Activated CD4-positive, alpha-beta T cell treated with anti-CD3 and anti-CD28 coated beads for 36 hours (primary cell): ENCODE data around the gene SRSF12. TPM values are rescaled to one million over a fixed set of nuclear protein-coding genes. Genes with fewer than 3 reads are reported as not detected.
A peak's percentile ranks its signal among the peaks of the same experiment; 100 is the strongest.

Source experiments
- ATAC-seq: fragments of 200-7000 bp; cut with Tn5 transposase; one replicate; pipeline ENCODE4 v1.10.0; 2021; ENCODE audit warnings: mild to moderate bottlenecking, moderate library complexity
- CTCF ChIA-PET: fragments of 350-600 bp; sonication (Branson Sonifier 250); formaldehyde crosslinking; loops from one replicate; lab custom pipeline; 2021; ENCODE audit warnings: antibody characterized with exemption; lab: Charles Lee
- POLR2A ChIA-PET: fragments of 350-600 bp; sonication (Branson Sonifier 250); formaldehyde crosslinking; loops from one replicate; lab custom pipeline; 2021; ENCODE audit warnings: antibody characterized with exemption, inconsistent platforms; lab: Charles Lee
- DNase-seq: peaks from one replicate; pipeline ENCODE4 v3.0.0-alpha.2; 2020
- H3K27ac Mint-ChIP-seq: one replicate; pipeline ENCODE4 v1.8.0; 2021; ENCODE audit warnings: mixed read lengths
- H3K27me3 Mint-ChIP-seq: one replicate; pipeline ENCODE4 v1.8.0; 2021; ENCODE audit warnings: mixed read lengths
- H3K36me3 Mint-ChIP-seq: one replicate; pipeline ENCODE4 v1.8.0; 2021; ENCODE audit warnings: low read depth, mixed read lengths
- H3K4me1 Mint-ChIP-seq: one replicate; pipeline ENCODE4 v1.8.0; 2021; ENCODE audit warnings: mixed read lengths
- H3K4me3 Mint-ChIP-seq: one replicate; pipeline ENCODE4 v1.8.0; 2021; ENCODE audit warnings: mild to moderate bottlenecking, moderate library complexity, mixed read lengths
- H3K9me3 Mint-ChIP-seq: one replicate; pipeline ENCODE4 v1.8.0; 2021; ENCODE audit warnings: low read depth, mixed read lengths
- intact Hi-C, 2 experiments: fragments of 100-400 bp; cut with DNase I in 1 of 2; cut with micrococcal nuclease in 1 of 2; formaldehyde crosslinking; loops; one replicate each; pipeline versions ENCODE4 v1.14.2 to v1.15.1; 2022 to 2024; cut with DNase I, micrococcal nuclease
- total RNA-seq, 2 experiments: library from RNA; stranded (reverse); gene quantifications; one replicate each; pipeline ENCODE4 v1.2.3, GENCODE V29; 2021

Gene SRSF12
- total RNA-seq, 2 experiments from 2014 or later = 0.26 to 0.27 TPM

DNA sequence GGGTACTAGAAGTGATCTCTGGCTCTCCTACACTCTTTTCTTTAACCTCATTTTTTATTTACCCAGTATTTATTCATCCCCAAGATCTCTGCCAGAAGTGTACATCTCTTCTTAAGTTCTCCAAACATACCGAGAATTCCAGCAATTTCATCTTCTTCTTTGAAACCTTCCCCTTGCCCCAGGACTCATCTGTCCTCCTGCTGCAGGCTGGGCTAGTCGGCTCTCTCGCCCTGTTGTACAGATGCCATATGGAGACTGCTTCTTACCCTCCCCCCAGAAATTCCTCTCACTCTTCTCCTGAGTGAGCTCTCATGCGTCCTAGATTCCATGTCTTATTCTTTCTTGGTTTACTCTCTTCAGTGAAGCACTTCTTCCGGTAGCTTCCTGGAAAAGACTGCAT, 59.2 kb downstream of the SRSF12 start:
- no peak overlapping the region for H3K27ac Mint-ChIP-seq
- intact Hi-C loops = loop anchor here in 1 of 2 experiments (2.0 kb wide), 1 partner anchor 52 kb away; no protein-coding TSS in a partner anchor
- CTCF ChIA-PET = no interaction called here
- no peaks in the 10 kb centered on the region for H3K4me1 Mint-ChIP-seq
- no peaks in the 10 kb centered on the region for H3K27me3 Mint-ChIP-seq
- H3K4me3 Mint-ChIP-seq = no peak overlapping the region
- DNase-seq = no peak
- POLR2A ChIA-PET = no interaction called here
- H3K9me3 Mint-ChIP-seq = no peaks in the 10 kb centered on the region
- no peaks in the 10 kb centered on the region for H3K36me3 Mint-ChIP-seq
- ATAC-seq = no peak

DNA sequence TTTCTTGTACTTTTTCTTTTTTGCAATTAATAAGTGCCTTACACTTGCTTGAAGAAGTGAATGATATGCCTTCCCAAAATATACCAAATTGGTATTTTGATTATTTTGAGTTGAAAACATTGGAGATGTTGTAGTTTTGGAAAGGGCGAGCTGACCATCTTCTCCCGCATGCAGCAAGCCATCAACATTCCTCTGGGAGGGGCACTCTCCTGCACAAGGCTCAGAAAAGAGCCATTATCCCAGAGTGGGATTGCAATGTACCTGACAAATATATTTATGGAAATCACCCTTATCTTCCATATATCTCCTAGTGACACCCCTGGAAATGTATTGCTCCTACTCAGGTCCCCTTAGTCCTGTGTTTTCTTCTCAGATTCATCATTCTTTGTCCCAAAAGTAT, 60.1 kb downstream of the SRSF12 start:
- ATAC-seq (no peak), DNase-seq (no peak)
- Mint-ChIP-seq H3K27me3 (no peaks in the 10 kb centered on the region), H3K36me3 (no peaks in the 10 kb centered on the region), H3K4me3 (no peak overlapping the region), H3K27ac (no peak overlapping the region), H3K9me3 (no peaks in the 10 kb centered on the region), H3K4me1 (no peaks in the 10 kb centered on the region)
- intact Hi-C loops = loop anchor here in 1 of 2 experiments (2.0 kb wide), 1 partner anchor 53 kb away; no protein-coding TSS in a partner anchor
- CTCF ChIA-PET = no interaction called here
- POLR2A ChIA-PET = no interaction called here

- ChIA-PET POLR2A (no interaction called here), CTCF (interaction anchor here (1.1 kb wide), 1 partner anchor 72 kb away, joined by 4 read pairs; no protein-coding TSS in a partner anchor)
- intact Hi-C loops = no loop called here
- no peak overlapping the region for H3K27ac Mint-ChIP-seq
- H3K4me1 Mint-ChIP-seq = peaks cover 12% of the 10 kb centered on the region
- no peaks in the 10 kb centered on the region for H3K36me3 Mint-ChIP-seq
- no peaks in the 10 kb centered on the region for H3K9me3 Mint-ChIP-seq
- H3K4me3 Mint-ChIP-seq = no peak overlapping the region
- no peaks in the 10 kb centered on the region for H3K27me3 Mint-ChIP-seq
- DNase-seq = no peak
- no peak for ATAC-seq
These were observed 63.7 kb downstream of the SRSF12 start for GRCh38 chr6:89054208-89054607.

GRCh38 chr6:89051676-89052075, 66.2 kb downstream of the SRSF12 start:
- ChIA-PET POLR2A (no interaction called here), CTCF (no interaction called here)
- Mint-ChIP-seq H3K4me3 (no peak overlapping the region), H3K4me1 (peaks cover 12% of the 10 kb centered on the region), H3K27me3 (no peaks in the 10 kb centered on the region), H3K36me3 (no peaks in the 10 kb centered on the region), H3K9me3 (no peaks in the 10 kb centered on the region), H3K27ac (peak overlapping the region; percentile 48)
- ATAC-seq (peak; percentile 71), DNase-seq (no peak)
- intact Hi-C loops = no loop called here

DNA sequence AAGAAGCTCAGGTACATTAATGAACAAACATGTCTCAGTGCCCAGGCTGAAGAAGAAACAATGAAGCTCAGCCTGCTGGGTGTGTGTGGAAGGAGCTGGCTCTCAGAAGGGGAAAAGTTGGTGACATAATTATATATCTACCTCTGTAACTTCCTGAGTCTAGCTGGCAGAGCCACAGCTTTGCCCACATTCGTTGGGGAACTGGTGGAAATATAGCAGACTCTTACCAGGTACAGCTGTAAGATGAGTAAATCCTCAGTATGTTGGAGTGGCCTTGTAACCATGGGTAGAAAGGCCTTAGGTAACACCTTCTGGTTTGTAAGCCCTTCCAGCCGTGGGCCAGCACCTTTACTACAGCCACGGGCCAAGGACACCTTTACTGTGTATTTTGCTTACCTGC, 67.2 kb downstream of the SRSF12 start:
- peaks cover 12% of the 10 kb centered on the region for H3K4me1 Mint-ChIP-seq
- ChIA-PET POLR2A (no interaction called here), CTCF (interaction anchor here (0.5 to 1.2 kb wide), 4 partner anchors 28 to 249 kb away, joined by 3 to 4 read pairs (median 3); no protein-coding TSS in a partner anchor)
- H3K4me3 Mint-ChIP-seq = no peak overlapping the region
- no peaks in the 10 kb centered on the region for H3K36me3 Mint-ChIP-seq
- H3K27me3 Mint-ChIP-seq = no peaks in the 10 kb centered on the region
- DNase-seq = no peak
- intact Hi-C loops = no loop called here
- ATAC-seq = peak; percentile 26
- no peak overlapping the region for H3K27ac Mint-ChIP-seq
- no peaks in the 10 kb centered on the region for H3K9me3 Mint-ChIP-seq

GRCh38 chr6:89050155-89050554, 67.7 kb downstream of the SRSF12 start:
- no peaks in the 10 kb centered on the region for H3K9me3 Mint-ChIP-seq
- POLR2A ChIA-PET = no interaction called here
- CTCF ChIA-PET = interaction anchor here (0.5 to 1.2 kb wide), 3 partner anchors 28 to 95 kb away, joined by 3 read pairs; no protein-coding TSS in a partner anchor
- DNase-seq (no peak), ATAC-seq (no peak)
- intact Hi-C loops = no loop called here
- no peaks in the 10 kb centered on the region for H3K36me3 Mint-ChIP-seq
- H3K4me1 Mint-ChIP-seq = peaks cover 12% of the 10 kb centered on the region
- H3K4me3 Mint-ChIP-seq = no peak overlapping the region
- H3K27me3 Mint-ChIP-seq = no peaks in the 10 kb centered on the region
- H3K27ac Mint-ChIP-seq = no peak overlapping the region

DNA sequence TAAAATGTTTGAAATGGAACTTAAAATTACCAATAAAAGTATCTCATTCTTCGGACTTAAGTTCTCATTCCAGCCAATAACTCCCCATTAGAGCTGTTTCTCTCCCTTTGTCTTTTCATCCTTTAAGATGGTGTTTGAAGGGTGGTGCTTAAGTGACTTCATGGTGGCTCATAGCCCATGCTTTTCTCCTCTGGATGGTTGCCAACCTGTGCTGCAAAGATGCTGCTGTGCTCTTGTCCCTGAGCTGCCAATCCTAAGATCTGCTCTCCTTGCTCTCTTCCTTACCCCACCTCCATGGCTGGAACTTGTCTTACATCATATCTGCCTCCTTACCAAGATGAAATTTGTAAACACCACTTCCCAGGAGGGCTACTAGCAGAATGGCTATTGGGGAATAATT, 68.9 kb downstream of the SRSF12 start:
- intact Hi-C loops = no loop called here
- Mint-ChIP-seq H3K27me3 (no peaks in the 10 kb centered on the region), H3K9me3 (no peaks in the 10 kb centered on the region), H3K36me3 (no peaks in the 10 kb centered on the region), H3K4me1 (peaks cover 12% of the 10 kb centered on the region), H3K4me3 (no peak overlapping the region), H3K27ac (no peak overlapping the region)
- DNase-seq (no peak), ATAC-seq (no peak)
- CTCF ChIA-PET = no interaction called here
- POLR2A ChIA-PET = no interaction called here

- Mint-ChIP-seq H3K4me1 (peaks cover 12% of the 10 kb centered on the region), H3K27ac (no peak overlapping the region), H3K27me3 (no peaks in the 10 kb centered on the region), H3K36me3 (no peaks in the 10 kb centered on the region), H3K4me3 (no peak overlapping the region), H3K9me3 (no peaks in the 10 kb centered on the region)
- POLR2A ChIA-PET = no interaction called here
- CTCF ChIA-PET = interaction anchor here (0.6 kb wide), 1 partner anchor 29 kb away, joined by 3 read pairs; no protein-coding TSS in a partner anchor
- no peak for ATAC-seq
- DNase-seq = no peak
- intact Hi-C loops = no loop called here
These were observed 69.5 kb downstream of the SRSF12 start for GRCh38 chr6:89048288-89048923.

DNA sequence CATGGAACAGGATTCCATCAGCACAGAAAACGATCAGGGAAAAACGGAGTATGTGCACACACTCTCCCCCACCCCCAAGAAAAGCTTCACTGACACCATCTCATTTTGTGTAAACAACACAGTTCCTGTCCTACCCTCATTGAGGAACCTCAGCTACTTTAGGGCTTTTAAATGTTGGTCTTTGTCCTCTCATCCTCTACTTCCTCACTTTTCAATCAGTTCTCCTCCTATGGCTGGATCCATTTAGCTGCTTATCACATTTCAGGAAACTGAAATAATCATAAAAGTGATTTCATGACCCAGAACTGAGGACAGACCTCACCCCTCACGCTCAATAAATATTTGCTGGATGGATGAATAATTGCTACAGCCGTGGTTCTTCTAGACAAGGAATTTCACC, 70.4 kb downstream of the SRSF12 start:
- ChIA-PET CTCF (interaction anchor here (1.2 to 1.7 kb wide), 2 partner anchors 22 to 65 kb away, joined by 3 to 4 read pairs; no protein-coding TSS in a partner anchor), POLR2A (no interaction called here)
- no peak for ATAC-seq
- no peak overlapping the region for H3K4me3 Mint-ChIP-seq
- no peak for DNase-seq
- peaks cover 12% of the 10 kb centered on the region for H3K4me1 Mint-ChIP-seq
- no peaks in the 10 kb centered on the region for H3K27me3 Mint-ChIP-seq
- no peaks in the 10 kb centered on the region for H3K36me3 Mint-ChIP-seq
- intact Hi-C loops = no loop called here
- no peaks in the 10 kb centered on the region for H3K9me3 Mint-ChIP-seq
- no peak overlapping the region for H3K27ac Mint-ChIP-seq

Other genes starting within 250 kb of the SRSF12 start
- gene RNGTT, start 154.5 kb downstream of the SRSF12 start, total RNA-seq = 10 to 100 TPM; 17.5 to 21.5 TPM
- 10 to 100 TPM; 85.6 to 93.7 TPM for gene PNRC1, start 37.3 kb downstream of the SRSF12 start, total RNA-seq
- gene PM20D2, start 28.0 kb upstream of the SRSF12 start, total RNA-seq = 10 to 100 TPM; 14.1 to 17.4 TPM
- gene GABRR1, start 99.3 kb upstream of the SRSF12 start, total RNA-seq = not detected
- under 1 TPM; 0.14 to 0.49 TPM for gene GABRR2, start 197.2 kb upstream of the SRSF12 start, total RNA-seq
- 10 to 100 TPM; 18.7 to 21.7 TPM for gene UBE2J1, start 234.7 kb upstream of the SRSF12 start, total RNA-seq